CD4-positive, alpha-beta T cell treated with Interleukin-15 for 1 hour (primary cell): ENCODE measurements around the gene ALX3.
"Not testable (repeated sequence)": the region's sequence is repeated elsewhere in the genome, so short reads cannot be mapped to it uniquely, and the experiment has no call there.

Experiments
- DNase-seq: peaks from one replicate; pipeline ENCODE4 v3.0.0-alpha.2; 2020

ALX3 gene

DNA sequence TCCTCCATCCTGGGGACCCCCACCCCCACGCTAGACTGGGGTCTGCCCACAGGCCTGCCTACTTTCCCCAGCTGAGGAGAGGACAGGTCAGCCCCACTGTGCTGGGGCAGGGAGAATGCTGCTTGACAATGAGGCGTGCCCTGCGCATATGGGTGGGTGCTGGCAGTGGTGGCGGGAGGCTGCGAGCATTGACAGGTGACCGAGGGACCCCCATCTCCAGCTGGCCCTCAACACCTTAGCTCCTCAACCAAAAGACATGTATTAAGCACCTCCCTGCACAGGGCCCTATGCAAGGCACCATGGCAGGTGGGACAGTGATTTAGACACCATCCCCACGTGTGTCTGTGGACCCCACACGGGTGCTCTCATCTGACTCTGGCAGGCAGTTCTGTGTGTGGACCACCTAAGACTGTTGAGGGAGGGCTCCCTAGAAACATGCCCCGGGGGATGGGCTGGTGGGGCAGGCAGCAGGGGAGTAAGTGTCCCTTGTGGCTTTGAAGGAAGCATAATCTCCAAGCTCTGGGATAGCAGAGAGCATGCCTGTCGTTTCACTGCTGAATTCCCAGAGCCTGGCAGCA lies 18.4 kb upstream of the ALX3 start:
- no peak for DNase-seq

DNA sequence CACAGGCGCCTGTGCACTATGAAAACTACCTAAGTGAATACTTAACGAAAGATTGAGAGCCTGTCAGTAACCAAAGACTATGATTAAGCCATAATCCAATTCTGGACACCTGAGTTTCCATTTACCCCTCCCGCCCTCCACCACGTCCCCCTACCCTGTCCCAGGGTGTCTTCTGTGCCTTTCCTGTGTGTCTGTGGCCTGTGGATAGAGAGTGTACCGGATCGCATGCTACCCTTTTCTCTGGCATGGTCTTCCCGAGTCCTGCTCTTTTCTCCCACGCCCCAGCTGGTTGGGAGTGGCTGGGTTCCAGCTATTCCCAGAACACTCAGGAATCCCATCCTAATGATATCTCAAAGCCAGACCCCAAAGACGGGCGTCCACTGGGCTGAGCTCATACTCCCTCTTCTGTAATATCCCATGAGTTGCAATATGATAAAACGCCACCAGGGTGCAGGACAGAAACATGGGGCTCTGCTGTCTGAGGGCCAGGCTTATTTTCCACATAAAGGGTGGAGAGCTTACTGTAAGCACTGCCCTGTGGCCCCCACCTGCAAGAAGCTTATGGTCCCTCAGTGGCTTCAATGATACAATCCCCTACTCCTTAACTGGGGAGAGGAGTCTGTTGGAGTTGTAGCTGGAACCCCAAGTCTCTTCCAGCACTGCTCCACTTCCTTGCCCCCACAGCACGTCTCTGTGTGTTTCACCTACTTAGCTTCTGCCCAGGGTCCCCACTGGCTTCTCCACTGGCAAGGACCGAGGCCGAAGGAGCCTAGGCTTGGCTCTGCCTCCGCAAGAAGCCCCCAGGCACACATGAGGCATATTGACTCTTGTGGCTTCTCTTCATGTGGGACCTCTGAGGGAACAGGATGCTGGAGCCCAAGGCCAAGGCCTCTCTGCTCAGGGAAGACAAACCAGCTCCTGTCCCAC lies 17.6 kb upstream of the ALX3 start:
- peak; percentile 23 for DNase-seq

DNA sequence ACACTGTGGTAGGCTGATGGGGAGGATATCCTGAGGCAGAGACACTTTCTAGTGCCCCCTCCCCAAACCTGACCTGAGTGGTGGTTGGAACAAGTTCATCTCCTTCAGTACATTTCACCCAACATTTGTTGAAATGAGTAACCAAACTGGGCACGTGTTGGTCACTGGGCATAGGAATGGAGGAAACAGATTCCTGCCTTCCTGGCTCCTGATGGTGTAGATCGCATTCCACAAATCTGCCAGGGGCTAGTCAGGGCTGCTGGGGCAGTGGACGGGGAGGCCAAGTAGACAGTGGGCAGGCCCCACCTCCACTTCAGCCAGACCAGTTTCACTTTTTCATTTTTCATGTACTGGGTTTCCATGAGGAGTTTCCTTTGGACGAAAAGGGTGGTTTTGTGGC lies 16.5 kb upstream of the ALX3 start:
- DNase-seq: no peak

DNA sequence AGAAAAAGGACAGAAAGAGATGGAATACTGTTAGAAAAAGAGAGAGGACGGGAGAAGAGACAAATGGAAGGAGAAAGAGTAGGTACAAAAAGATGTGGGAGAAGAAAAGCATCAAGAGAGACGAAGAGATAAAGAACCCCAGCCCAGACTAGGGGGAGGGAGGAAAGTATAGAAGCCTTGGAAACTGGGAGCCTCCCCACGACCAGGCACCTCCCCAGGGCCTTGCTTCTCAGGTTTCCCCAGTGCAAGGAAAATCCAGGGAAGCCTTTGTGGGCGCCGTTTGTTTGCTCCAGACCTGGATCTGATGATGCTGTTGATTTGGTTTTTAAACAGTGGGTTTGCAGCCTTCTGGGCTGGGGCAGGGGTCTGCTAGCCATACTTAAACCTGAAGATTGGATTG lies 15.2 kb upstream of the ALX3 start:
- no peak for DNase-seq

DNA sequence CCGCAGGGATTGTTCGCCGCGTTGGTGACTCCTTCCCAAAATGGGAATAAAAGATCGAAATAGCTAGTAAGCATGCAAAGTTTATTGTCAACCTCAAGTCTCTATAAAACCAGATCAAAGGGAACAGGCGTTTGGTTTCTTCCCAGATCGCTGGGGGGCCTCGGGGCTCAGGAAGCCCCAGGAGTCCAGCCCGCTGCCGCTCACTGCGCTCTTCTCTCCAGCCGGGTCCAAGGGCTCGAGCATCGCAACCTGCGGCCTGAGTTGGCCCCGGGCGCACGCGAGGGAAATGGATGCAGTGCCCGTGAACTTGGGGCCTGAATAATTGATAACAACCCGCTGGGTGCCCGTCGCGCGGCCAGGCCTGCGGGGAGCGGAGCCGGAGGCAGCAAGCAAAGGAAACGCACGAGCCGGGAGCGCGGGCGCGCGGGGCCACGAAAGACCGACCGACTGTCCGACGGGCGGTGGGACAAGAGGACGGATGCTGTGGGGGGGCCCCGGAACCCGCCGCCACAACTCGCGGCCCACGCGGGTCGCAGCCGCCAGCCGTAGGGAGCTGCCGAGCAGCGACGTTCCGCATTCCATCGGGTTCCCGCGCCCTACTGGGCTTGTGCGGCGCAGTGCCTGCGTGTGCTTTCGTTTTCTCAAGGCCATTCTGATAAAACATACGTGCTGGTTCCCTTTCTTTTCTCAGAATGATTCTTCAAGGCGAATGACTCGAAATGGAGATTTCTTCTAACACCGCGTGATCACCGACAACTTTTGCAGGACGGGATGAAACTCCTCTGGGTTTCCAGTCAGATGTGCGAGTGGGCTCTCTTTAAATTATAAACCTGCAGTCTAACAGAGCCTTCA lies 14.0 kb upstream of the ALX3 start:
- peak; percentile 26 for DNase-seq

DNA sequence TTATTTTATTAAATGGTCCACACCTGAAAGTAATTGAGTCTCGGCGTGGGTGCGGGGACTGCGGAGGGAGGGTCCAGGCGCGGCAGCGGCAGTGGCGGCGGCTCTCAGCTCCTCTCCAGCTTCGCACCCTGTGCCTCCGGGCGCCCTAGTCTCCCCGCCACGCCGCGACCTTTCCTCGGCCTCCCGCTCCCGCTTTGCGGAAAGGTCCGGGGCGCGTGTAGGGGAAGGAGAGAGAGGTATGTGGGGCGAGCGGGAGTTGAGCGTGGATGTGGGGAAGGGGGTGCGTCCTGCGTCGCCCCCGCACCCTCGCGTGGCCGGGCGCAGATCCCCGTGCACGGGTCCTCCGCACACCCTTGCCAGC lies 13.4 kb upstream of the ALX3 start:
- DNase-seq: no peak

DNA sequence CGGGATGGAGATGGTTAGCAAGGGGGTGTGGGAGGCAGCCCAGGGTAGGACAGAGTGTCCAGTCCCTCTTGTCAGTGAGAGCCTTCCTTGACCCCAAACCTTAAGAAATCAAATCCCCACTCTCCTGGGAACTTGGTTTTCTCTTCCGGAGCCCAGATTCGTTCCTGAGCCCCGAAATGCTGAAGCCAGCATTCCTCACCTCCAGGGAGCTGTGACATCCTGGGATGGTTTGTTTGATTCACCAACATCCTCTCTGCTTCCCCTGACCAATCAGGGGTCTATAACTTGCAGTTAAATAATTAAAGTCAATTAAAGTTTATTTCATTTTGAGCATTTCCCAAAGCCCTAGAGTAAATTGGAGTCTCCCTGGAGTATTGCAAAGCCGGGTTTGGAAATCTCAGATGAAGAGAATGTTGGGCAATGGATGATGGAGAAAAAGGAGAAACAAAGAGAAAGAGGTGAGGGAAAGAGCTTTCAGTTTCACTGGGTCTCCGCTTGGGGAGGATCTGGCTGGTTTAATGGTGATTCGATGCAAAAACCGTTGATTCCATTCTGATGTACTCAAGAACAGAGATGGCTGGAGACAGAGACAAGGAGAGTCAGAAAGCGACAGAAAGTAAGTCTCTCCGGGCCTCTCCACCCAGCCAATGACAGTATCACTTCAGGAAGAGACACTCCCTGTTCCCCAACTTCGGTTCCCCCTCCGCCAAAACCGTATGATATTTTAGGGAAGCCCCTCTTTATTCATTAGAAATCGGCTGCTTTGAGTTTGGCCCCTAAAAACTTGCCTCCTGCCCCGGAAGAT lies 12.8 kb upstream of the ALX3 start:
- DNase-seq: no peak

DNA sequence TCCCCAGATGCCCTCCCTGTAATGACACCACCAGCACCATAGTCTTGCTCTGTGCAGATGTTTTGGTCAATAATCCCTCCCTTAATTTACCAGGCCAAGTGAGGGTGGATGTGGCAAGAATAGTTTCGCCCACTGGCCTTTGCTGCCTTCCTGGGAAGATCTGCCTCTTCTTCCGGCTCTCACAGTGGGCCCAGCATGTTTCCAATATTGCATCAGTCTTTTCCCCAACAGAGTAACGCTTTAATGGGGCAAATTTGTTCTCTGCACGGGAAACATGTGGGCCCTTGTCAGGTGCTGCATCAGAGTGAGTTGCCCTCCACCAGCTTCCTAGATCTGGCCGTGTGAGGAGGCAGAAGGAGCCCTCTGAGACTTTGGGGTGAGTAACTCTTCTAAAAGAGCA lies 12.0 kb upstream of the ALX3 start:
- DNase-seq: no peak

DNA sequence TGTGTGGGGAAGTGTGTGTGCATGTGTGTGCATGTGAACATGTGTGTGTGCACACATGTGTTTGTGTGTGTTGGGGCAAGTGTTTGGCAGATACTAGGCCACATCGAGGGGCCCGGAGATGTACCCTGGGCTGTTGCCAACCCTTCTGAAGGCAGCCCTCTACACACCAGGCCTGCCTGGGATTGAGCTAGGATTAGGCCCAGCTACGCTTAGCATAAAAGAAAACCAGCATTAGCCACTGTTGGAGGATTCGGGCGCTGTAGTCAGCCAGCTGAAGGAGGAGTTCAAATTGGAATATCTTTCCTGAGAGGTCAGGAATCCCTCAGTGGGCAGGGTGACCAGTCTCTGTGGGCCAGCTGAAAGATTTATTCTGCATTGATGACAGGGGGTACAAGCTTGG lies 10.6 kb upstream of the ALX3 start:
- no peak for DNase-seq

DNA sequence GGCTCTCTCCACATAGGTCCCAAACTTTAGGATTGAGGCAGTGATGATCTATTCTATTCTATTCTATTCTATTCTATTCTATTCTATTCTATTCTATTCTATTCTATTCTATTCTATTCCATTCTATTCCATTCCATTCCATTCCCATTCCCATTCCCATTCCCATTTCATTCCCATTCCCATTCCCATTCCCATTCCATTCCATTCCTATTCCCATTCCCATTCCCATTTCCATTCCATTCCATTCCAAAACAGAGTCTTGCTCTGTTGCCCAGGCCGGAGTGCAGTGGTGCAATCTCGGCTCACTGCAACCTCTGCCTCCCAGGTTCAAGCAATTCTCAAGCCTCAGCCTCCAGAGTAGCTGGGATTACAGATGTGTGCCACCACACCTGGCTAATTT lies 9.5 kb upstream of the ALX3 start:
- DNase-seq: not testable (repeated sequence)

DNA sequence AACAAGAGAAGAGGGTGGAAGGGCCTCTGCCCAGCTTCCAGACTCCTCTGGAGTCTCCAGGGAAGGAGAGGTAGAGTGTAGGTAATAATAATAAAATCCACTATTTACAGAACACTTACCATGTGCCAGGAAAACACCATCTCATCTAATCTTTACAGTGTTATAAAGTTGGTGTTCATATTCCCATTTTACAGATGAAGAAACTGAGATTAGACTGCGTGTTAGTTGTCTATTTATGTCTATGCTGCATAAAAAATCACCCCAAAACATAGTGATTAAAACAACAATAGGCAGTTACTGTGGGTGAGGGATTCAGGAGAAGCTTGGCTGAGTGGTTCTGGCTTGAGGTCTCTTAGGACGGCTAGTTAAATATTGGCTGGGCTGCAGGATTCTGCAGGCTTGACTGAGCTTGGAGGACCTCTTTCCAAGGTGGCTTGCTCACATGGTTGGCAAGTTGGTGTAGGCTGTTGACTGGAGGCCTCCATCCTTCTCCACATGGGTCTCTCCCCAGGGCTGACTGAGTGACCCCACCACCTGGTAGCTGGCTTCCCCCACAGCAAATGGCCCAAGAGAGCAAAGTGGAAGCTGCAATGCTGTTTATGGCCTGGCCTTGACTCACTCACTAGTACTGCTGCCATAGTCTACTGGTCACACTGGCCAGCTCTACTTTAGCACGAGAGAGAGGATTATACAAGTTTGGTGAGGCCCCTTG lies 6.5 kb upstream of the ALX3 start:
- DNase-seq: no peak

DNA sequence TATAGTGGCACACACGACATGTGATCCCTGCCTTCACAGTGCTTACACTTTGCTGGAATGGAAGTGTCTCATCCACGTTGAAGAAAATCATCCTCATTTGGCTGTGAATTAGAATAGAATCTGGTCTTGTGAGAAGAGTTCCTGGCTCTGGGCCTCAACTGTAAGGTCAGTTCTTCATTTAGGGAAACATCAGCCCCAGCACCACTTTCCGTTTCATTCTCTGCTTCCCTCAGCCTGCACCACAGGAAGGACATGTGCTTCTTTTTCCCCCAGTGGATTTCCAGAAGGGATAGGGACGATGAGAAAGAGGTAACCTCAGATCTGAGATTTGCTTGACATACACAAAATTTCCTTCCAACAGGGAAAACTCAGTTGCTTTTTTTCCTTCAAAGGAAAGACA lies 3.7 kb upstream of the ALX3 start:
- DNase-seq: no peak

DNA sequence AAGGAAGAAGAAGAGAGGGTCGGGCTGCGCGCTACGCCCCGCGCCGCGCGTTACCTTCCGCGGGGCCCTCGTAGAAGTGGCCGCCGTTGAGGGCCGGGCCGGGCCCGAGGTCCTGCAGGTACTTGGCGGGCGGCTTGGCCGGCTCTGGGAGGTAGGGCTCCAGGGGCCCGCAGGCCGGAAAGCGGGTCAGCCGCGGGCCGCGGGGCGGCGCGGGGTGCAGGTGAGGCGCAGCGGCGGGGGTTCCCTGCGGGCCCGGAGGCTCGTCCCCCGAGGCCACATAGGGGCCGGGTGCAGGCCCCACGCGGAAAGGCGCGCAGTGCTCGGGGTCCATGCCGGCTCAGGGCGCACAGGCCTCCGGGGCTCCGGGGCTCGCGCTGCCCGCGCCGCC lies 196 bp downstream of the ALX3 start:
- no peak for DNase-seq

DNA sequence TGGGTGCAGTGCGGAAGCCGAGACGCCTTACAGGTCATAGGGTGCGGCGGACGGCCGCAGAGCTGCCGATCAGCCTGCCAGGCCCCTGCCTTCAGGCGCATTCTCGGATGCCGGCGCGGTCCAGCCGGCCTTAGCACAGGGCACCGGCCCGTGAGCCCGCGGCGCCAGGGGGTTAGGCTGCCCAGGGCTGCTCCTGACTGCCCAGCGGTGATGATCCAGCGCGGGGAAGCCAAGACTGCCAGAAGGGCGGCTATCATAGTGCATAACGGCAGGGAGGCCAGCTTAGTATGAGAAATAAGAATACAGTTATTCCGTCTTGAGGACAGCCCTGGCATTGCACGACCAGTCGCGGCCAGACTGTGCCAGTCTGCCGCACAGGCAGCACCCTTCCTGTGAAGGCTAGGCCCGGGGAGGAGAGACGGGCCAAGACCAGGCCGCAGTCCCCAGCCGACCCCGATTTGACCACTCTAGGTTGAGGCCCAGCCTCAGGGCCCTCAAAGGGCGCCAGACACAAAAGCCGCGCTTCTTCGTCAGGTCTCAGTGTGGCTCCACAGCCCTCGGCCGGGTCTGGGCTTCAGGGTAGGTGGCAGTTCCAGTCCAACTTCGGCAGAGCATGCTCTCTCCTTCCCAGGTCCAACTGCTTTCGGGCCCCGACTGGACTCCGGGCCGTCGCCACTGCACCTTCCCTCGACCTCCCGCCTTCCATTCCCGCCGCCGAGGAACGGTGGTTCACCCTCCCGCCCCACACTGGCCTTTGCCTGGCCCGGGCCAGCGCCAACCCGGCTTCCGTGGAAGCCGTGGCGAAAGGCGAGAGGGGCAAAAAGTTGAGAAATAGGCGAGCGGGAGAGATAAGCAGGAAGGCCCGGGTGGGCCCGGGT lies 829 bp downstream of the ALX3 start:
- no peak for DNase-seq

DNA sequence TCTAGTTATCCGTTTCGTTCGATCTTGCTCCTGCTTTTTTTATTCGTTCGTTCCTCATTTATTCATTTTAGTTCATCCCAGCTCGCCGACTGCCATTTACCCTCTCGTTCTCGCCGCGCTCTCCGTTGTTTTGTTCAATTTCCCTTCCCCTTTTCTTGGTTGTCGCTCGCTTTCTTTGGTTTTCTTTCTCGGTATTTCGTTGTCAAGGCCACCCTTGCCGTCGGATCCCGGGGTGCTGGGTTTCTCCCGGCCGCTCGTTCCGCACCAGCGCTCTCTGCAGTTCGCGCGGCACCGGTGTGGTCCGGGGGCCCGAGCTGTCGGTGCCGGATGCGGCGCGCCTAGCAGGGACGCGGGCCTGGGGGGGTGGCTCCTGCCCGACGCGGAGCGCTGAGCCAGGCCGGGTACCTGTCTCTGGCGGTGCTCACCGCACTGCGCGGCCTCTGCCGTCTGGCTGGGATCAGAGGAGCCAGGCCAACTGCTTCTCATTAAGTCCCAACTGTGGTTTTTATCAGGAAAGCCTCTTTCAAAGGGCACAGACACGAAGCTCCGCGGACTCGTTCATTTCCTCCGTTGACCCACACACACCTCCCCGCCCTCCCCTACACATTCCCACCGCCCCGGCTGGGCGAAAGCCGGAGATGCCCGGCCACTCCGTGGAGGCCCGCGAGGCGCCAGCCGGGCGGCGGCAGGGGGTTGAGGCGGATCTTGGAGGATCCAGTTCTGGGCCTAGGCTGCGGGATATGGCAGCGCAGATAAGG lies 1.6 kb downstream of the ALX3 start:
- DNase-seq: peak; percentile 27

DNA sequence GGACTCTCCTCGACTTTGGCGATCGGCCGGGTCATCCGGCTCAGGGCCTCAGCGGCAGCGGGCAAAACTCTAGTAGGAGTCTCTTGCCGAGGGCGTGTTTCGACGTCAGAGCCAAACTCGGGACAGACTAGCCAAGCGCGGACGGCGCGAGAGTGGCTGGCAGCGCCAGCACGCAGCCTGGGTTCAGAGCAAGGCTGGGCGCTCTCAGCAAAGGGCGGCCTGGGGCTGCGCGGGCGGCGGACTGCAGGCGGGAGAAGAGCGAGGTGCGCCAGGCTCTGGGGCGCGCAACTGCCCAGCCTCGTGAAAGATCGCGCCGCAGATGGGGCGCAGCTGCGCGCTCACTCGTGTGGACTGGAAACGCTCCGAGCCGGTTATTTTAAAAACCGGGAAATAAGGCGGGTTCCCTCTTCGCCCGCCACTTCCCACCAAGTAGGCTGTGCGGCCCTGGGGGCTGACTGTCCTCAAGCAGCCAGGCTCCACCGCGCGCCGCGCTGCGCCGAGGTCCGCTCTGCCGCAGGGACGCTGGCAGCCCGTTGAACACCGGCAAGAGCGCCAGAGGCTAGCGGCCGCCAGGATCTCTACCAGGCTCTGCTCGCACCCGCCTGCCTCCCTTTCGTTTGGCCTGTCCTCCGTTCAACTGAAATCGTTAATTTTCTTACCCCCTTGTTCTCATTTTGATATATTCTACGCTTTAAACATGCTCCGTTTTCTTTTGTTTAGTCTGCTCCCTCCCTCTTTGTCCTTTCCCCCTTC lies 2.4 kb downstream of the ALX3 start:
- DNase-seq: no peak

DNA sequence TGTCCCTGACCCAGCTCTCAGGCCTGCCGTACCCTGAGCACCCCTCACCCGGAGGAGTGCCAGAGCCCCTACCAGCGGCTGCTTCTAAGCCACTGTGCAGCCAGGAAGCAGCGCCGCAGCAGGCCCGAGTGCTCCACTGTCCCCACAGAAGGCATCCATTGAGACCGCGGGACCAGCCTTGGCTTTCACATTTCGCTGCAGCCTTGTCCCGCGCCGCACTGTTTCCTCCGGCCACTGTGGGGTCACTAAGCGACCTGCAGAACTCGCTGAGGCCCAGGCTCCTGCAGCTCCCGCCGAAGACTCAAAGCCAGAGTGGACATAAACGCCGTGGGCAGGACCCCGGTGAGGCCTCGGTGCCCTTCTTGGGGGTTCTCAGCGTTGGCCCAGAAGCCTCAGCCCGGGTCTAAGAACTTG lies 3.0 kb downstream of the ALX3 start:
- DNase-seq: no peak

DNA sequence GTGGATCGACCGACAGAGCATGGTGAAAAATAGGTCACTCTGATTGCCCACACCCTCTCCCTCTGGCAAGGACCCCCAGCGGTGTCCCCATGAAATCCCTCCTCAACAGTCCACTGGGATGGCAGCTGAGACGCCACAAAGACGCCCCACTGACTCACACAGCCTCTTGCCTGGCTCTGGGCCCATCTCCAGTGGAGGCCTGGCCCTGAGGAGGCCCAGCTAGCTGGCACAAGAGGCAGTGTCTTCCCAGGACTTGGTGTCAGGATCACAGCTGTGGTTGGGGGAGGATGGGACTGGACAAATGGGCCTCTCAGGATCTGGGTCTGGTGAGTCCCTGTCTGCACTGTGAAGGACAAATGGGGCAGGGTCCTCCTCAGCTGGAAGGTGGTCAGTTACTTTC lies 4.6 kb downstream of the ALX3 start:
- no peak for DNase-seq

DNA sequence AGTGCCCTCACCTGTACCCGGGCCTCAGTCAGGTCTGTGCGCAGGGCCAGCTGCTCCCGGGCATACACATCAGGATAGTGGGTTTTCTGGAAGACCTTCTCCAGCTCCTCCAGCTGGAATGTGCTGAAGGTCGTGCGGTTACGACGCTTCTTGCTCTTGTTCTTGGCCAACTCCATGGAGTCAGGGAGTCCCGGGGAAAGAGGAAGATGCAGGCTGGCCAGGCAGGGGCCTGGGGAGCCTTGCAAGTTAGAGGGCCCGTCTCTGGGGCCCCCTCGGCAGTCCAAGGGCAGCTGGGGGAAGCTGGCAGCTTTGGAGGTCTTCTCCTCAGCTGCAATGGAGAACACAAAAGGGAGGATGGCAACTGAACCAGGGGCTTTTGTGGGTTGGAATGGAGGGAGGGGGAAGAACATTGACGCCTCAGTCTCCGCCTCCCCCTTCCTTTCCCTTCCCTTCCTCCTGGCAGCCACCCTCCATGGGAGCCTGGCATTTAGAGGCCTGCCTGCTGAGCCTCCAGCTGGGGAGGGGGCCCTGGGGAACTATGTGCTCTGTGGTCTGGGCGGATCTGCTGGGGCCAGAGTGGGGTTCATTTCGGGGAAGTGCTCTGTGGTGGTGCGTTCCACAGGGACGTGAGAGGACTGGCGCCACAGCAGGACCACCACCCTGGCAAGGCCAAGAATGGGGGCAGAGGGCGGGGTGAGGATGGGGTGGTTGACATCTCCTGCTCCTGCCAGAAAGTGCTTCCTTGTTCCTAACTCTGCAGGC lies 5.7 kb downstream of the ALX3 start:
- no peak for DNase-seq
